ENCODE data around the gene ZXDC. TPM values are rescaled to one million over a fixed set of nuclear protein-coding genes. Genes with fewer than 3 reads are reported as not detected.

ZXDC gene
- total and polyA plus RNA-seq, 2 donors (not counting 3 experiments of a cell fraction or from before 2014, with no cell fraction given): 15.2 to 22.6 TPM

GRCh38 chr3:126498461-126498860 lies 22.8 kb upstream of the ZXDC start:
- no peak overlapping the region for H3K4me2 ChIP-seq (ENCODE audit: insufficient read depth, low read length)
- H4K20me1 ChIP-seq (replicated peaks; ENCODE audit: control insufficient read depth, extremely low read depth, insufficient read depth, low read length): no peaks in the 10 kb centered on the region
- H3K9me1 ChIP-seq (replicated peaks; ENCODE audit: control insufficient read depth, extremely low read depth, insufficient read depth, low read length): no peaks in the 10 kb centered on the region
- TF ChIP-seq CTCF (IDR thresholded peaks at IDR 0.05; ENCODE audit: extremely low read depth in 1 of 2, insufficient read depth in 1 of 2, low read depth in 1 of 2, low read length in 2 of 2): no peak
- TF ChIP-seq EZH2 (IDR thresholded peaks at IDR 0.05; ENCODE audit: borderline replicate concordance, low read depth, low read length, severe bottlenecking): no peak
- no peak for TF ChIP-seq POLR2AphosphoS5 (IDR thresholded peaks at IDR 0.05; ENCODE audit: insufficient read depth, low read depth, low read length)
- TF ChIP-seq MYC (IDR thresholded peaks at IDR 0.05; ENCODE audit: low read depth, low read length): no peak
- TF ChIP-seq GATA2 (IDR thresholded peaks at IDR 0.05; ENCODE audit: insufficient read depth, insufficient read length, low read depth, low read length): no peak
- no peak for TF ChIP-seq JUN (IDR thresholded peaks at IDR 0.05; ENCODE audit: borderline replicate concordance, insufficient read depth, insufficient read length, low read depth)
- no peak for TF ChIP-seq FOS (IDR thresholded peaks at IDR 0.05; ENCODE audit: borderline replicate concordance, insufficient read depth, low read length)
- no peak for TF ChIP-seq MAX (IDR thresholded peaks at IDR 0.05; ENCODE audit: insufficient read depth, insufficient read length)
- H3K27ac ChIP-seq (ENCODE audit: insufficient read depth, low read depth, low read length): no peak overlapping the region
- intact Hi-C loops (cut with micrococcal nuclease): no loop called here
- no peak overlapping the region for H3K9ac ChIP-seq (replicated peaks; ENCODE audit: extremely low read depth, insufficient read depth, low read length)
- no TSS peak for BruUV-seq (replicated peaks)
- H3K4me3 ChIP-seq (replicated peaks in 1 of 3; ENCODE audit: insufficient read depth in 1 of 3, low read depth in 1 of 3, low read length in 3 of 3): no peak overlapping the region
- H3K27me3 ChIP-seq (ENCODE audit: control insufficient read depth in 2 of 2, insufficient read depth in 2 of 2, low read length in 2 of 2): no peaks in the 10 kb centered on the region
- no peaks in the 10 kb centered on the region for H3K4me1 ChIP-seq (ENCODE audit: control insufficient read depth, extremely low read depth, insufficient read depth, low read length)
- FAIRE-seq (no peak), DNase-seq (ENCODE audit: low read depth, low spot score) (no peak)
- no peaks in the 10 kb centered on the region for H3K9me3 ChIP-seq (replicated peaks; ENCODE audit: control insufficient read depth, insufficient read depth, low read length)
- dilution Hi-C loops (cut with MboI; ENCODE audit: extremely low pct_ligation_motif_present, low sequenced_read_pairs): no loop called here
- H2AFZ ChIP-seq (ENCODE audit: low read depth, low read length): no peak overlapping the region
- no peaks in the 10 kb centered on the region for H3K36me3 ChIP-seq (ENCODE audit: control insufficient read depth in 2 of 2, extremely low read depth in 1 of 2, insufficient read depth in 2 of 2, low read length in 2 of 2)
- ChIA-PET CTCF (no interaction called here), POLR2A (no interaction called here)
- H3K79me2 ChIP-seq (ENCODE audit: control insufficient read depth, insufficient read depth, low read length): no peaks in the 10 kb centered on the region

Measured in endothelial cell of umbilical vein (primary cell).